HG02678 (cell line): ENCODE measurements around the gene RNMT.

Source experiments
- ATAC-seq: cut with Tn5 transposase; IDR thresholded peaks from one replicate; pipeline ENCODE4 v1.9.1; 2021; ENCODE audit warnings: mild to moderate bottlenecking, moderate library complexity; ENCODE audit not compliant: unreplicated experiment

The RNMT gene

GRCh38 chr18:13809531-13810255, 83.2 kb downstream of the RNMT start:
- ATAC-seq, result no peak

- ATAC-seq, result no peak
Measured at GRCh38 chr18:13810950-13811485, 84.5 kb downstream of the RNMT start.

- ATAC-seq, result no peak
Measured at GRCh38 chr18:13811993-13812392, 85.5 kb downstream of the RNMT start.

GRCh38 chr18:13813271-13813849, 86.9 kb downstream of the RNMT start:
- peak; percentile 79 for ATAC-seq
